HG03469 (cell line): ENCODE measurements around the gene PAFAH1B1.
A peak's percentile ranks its signal among the peaks of the same experiment; 100 is the strongest.
"Not testable (repeated sequence)": the region's sequence is repeated elsewhere in the genome, so short reads cannot be mapped to it uniquely, and the experiment has no call there.

Experiments used
- ATAC-seq: cut with Tn5 transposase; IDR thresholded peaks from one replicate; pipeline ENCODE4 v1.9.1; 2021; ENCODE audit warnings: mild to moderate bottlenecking, moderate library complexity, moderate number of reproducible peaks; ENCODE audit not compliant: unreplicated experiment

Gene PAFAH1B1

DNA sequence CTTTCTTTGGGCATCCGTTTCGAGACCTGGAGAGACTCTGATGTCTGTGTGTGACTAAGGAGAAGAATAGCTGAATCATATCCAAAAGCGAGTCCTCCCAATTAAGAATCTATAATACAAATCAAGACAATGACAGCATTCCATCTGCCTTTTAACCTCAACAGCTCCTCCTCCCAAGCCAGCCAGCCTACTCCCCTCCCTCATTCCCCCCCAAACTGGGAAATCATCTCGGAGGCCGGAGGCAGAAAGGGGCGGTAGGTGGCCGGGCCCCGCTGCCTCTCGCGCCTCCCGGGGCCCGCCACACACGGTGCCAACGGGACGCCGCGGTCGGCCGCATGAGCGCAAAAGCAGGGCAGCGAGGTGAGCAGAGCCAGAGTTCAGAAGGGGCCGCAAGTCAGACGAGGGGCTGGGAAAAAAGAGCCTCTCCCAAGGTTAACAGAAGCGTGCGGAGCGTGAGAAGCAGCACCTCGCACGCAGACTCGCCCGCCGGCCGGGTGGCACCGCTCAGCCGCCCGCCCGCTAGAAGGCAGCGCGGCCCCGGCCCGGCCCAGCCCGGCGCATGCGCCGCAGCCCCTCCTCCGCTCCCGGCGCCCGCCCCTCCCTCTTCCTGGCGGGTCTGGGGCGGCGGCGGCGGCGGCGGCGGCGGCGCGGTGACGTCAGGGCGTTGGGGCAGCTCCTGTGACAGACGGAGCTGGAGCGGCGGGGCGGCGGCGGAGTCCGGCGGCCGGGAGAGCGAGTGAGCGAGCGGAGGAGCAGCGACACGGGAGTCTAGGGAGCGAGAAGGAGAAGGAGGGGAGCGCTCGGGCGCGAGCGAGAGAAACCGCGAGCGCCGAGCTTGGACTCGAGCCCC is at the start of gene PAFAH1B1:
PAFAH1B1 (plus strand) TSS at position 684 of the 850 bp plus-strand sequence. CDS start 44,635 bp downstream, outside the sequence.
- peak; percentile 40 for ATAC-seq

DNA sequence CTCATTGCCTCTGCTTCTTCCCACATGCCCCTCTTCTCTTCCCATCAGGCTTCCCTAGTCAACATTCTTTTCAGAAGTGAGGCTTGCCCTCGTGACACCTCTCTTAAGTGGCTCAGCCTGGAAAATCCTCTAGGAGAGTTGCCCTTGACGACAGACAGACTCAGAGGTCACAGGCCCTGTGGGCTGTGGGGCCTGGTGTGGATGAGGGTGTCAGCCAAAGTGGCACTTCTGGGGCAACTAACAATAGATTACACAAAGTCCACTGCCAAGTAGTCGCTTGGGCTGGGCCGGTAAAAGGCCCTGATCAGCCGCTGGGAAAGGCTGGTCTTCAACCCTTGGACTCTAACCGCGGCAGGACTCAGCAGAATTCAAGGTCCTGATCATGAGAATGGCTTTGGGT is 48.1 kb upstream of the PAFAH1B1 start:
- no peak for ATAC-seq

DNA sequence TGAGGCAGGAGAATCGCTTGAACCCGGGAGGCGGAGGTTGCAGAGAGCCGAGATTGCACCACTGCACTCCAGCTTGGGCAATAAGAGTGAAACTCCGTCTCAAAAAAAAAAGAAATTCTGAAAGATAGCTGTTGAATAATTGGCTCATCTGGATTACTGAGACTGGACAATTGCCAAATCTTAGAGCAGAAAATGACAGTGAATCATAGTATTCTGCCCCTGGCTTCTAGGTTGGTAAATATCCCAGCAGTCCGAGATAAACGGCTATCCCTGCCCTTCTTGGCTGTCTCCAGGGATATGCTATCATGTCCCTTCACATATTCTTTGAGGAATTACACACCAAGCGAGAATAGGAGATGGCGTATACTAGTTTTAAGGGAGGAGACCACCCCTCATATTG is 46.3 kb upstream of the PAFAH1B1 start:
- ATAC-seq: no peak

DNA sequence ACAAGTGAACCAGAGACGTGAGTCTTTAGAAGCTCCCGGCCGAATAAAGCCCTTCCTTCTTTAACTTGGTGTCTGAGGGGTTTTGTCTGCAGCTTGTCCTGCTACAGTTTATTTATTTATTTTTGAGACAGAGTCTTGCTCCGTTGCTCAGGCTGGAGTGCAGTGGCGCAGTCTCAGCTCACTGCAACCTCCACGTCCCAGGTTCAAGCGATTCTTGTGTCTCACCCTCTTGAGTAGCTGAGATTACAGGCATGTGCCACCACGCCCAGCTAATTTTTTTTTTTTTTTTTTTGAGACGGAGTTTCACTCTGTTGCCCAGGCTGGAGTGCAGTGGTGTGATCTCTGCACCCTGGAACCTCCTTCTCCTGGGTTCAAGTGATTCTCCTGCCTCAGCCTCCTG is 45.4 kb upstream of the PAFAH1B1 start:
- not testable (repeated sequence) for ATAC-seq

DNA sequence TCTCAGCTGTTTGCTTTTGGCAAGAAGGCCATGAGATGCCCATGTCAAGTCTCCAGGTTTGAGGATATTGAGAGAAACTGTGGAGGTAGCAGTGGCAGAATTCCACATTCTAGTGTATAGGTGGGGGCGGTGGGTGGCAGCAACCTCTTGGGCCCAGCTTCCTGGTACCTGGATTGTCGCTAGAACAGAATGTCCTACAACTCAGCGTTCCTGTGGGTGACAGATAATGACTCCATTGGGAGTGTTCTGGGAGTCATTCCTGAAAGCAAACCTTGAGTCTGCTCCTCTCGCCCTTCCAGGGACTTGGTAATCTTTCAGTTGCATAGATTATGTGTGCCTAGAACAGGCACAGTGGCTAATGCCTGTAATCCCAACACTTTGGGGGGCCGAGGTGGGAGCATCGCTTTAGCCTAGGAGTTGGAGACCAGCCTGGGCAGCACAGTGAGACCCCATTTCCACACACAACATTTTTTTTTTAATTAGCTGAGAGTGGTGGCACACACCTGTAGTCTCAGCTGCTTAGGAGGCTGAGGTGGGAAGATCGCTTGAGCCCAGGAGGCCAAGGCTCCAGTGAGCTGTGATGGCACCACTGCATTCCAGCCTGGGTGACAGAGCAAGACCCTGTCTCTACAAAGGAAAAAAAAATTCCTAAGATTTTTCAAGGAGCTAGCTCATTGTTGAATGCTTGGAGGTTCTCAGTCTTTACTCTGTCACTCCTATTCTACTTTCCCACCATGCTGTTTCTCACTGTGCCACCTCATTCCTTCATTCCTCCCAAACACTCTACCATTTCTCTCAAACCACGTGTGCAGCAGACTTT is 43.9 kb upstream of the PAFAH1B1 start:
- no peak for ATAC-seq

DNA sequence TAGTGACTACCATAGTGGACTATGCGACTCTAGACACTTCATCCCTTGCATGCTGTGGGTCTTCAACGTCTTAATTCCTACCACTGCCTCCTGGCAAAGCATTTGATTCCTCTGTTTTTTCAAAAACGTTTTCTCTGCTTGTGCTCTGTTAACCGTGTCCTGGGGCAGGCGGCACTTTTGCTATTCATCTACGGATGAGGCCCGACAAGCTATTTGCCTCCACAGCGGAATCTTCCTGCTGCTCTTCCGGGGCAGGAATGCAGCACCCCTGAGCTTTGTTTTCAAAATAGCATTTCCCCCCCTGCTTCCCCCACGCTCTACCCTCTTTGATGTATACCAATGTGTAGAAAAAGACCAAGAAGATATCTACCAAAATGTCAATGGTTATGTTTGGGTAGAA is 42.0 kb upstream of the PAFAH1B1 start:
- ATAC-seq: no peak

DNA sequence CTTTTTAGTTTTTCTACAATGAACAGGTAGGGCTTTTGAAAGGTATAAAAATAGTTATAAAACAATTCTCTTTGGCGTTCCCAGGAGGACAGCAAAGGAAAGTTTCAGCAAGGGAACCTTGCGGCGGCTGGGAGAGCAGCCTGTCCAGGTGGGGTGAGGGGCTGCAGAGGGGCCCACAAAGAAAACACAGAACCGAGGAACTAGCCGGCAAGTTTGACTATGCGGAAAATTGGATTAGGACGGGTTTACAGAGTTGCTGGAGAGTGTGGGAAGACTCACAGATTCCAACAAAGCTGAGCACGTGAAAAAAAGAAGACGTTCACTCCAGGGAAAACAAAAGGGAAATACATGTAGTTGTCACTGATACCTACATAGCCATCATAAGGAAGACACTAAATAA is 41.5 kb upstream of the PAFAH1B1 start:
- no peak for ATAC-seq

DNA sequence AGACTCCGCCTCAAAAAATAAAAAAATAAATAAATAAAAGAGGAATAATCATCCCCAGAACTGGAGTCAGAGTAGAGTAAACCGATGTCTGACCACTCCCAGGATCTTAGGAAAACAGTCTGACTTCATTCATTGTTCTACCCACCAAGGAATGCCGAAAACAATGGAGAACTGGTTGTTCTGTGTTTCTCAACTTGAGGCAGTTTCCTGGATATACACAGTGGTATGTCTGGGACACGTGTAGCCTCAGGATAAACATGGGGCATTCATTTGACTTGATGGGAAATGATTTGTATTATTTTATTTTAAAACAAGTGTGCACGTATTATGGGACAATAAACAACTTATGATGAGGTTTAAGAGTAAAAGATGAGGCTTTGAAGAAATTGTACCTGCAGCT is 32.8 kb upstream of the PAFAH1B1 start:
- ATAC-seq: no peak

DNA sequence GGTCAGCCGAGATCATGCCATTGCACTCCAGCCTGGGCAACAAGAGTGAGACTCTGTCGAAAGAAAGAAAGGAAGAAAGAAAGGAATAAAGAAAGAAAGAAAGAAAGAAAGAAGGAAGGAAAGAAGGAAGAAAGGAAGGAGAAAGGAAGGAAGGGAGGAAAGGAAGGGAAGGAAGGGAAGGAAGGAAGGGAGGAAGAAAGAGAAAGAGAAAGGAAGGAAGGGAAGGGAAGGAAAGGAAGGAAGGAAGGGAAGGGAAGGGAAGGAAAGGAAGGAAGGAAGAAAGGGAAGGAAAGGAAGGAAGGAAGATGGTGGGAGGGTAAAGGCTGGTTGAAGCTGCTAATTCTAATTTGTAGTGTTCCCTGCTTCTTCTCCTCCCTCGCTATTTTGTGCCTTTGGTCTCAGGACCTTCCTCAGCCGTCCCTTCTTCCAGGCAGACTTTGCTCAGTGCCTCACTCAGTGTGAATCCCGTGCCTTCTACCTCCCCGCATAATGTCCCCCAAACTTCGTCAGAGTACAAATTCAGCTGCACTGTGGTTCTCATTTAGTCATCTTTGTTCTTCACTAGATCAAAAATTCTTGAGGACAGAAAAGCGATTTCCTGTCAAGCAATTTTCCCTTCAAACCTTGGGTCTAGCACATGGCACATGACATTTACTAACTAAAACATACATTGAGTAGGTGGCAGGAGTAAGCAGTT is 31.1 kb upstream of the PAFAH1B1 start:
- ATAC-seq: no peak

DNA sequence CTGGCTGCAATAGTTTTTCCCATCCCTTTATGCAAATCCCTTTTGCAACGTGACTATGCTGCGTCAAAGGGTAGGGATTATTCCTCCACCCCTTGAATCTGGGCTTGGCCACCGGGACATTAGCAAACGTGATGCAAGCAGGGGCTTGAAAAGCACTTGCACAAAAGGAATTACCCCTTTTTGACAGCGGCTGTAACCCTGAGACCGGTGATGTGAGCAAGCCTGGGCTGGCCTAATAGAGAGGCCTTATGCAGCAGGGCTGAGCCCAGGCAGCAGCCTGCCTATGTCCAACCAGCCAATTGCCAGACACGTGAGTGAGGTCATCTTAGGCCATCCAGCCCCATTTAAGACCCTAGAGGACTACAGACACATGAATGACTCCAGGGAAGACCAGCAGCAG is 30.4 kb upstream of the PAFAH1B1 start:
- no peak for ATAC-seq

DNA sequence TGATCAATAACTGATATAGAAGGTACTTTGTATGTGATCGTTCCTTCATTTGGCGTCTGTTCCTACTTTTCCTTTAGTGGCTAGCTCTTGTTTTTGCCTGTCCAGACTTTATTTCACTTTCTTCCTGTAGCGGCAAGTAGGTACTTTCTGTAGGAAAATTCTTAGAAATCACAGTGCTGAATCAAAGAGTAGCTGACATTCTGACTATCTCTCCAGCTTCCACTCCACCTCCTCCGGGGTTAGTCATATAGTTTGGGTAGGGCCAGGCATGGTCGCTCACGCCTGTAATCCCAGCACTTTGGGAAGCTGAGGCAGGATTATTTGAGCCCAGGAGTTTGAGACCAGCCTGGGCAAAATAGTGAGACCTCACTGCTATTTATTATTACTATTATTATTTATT is 29.9 kb upstream of the PAFAH1B1 start:
- ATAC-seq: no peak

DNA sequence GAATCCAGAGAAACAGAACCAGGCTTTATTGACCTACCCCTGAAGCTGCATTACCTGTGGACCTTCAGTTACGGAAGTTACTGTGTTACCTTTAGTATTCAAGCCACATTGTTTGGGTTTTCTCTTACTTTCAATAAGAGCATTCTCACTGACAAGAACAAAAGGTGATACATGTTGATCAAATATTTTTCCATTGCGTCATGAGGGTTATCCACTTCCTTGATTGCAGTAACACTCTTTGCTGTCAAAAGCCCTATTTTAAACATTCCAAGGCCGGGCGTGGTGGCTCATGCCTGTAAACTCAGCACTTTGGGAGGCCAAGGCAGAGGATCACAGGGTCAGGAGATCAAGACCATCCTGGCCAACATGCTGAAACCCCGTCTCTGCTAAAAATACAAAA is 28.6 kb upstream of the PAFAH1B1 start:
- no peak for ATAC-seq

DNA sequence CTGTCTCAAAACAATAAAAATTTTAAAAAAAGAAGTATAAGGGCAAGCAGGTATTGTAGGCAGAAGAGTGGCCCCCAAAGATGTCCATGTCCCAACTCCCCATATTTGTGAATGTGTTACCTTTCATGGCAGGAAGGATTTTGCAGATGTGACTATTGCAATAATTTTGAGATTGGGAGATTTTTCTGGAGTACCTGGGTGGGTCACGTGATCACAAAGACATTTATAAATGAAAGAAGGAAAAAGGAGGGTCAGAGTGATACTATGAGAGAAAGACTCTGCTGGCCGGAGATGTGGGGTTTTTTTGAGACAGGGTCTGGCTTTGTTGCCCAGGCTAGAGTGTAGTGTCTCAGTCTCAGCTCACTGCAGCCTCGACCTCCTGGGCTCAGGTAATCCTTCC is 27.4 kb upstream of the PAFAH1B1 start:
- no peak for ATAC-seq

DNA sequence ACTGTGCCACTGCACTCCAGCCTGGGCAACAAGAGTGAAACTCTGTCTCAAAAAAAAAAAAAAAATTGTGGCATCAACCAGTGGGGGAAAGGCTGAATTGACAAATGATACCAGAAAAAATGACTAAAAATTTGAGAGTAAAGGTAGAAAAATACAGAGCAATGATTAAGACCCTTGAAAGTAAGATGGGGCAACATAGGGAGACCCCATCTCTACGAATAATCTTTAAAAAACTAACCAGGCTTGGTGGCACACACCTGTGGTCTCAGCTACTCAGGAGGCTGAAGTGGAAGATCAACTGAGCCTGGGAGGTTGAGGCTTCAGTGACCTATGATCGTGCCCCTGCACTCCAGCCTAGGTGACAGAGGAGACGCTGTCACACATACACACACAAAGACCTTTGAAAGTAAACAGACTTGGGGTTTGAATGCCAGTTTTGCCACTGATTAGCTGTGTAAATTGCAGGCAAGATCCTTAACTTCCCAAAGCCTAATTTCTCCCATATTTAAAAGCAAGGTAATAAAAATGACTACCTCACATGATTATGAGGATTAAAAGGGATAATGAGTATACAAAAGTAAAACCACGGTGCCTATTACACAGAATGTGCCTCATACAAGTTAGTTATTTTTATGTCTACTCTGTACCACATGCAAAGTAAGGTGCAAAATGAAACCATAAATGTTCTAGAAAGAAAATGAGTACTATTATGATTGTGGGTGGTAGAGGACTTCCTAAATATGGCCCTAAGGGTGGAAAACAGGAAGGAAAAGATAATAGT is 21.7 kb upstream of the PAFAH1B1 start:
- ATAC-seq: peak; percentile 56

DNA sequence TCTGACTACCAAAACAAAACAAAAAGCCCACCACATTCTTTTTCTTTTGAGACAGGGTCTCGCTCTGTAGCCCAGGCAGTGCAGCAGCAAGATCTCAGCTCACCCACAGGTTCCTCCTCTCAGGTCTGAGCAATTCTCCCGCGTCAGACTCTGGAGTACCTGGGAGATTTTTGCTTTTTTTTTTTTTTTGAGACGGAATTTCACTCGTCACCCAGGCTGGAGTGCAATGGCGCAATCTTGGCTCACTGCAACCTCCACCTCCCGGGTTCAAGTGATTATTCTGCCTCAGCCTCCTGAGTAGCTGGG is 21.2 kb upstream of the PAFAH1B1 start:
- not testable (repeated sequence) for ATAC-seq

DNA sequence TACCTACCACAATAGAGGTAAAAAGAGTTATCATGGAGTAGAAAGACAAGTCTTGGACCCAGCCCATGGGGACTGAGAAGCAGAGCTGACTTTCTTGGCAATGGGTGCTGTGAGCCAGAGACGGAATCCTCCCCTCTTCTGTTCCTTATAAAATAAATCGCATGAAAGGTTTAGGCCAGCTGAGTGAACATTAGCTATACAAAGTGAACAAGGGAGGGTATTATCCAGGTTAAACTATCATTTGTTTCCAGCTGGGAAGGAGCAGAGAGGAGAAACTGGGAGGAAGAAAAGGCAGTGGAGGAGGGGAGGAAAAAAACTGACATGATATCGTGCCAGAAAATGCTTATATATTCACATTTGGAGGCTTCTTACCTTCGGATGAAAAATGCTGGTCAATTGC is 13.3 kb upstream of the PAFAH1B1 start:
- no peak for ATAC-seq

DNA sequence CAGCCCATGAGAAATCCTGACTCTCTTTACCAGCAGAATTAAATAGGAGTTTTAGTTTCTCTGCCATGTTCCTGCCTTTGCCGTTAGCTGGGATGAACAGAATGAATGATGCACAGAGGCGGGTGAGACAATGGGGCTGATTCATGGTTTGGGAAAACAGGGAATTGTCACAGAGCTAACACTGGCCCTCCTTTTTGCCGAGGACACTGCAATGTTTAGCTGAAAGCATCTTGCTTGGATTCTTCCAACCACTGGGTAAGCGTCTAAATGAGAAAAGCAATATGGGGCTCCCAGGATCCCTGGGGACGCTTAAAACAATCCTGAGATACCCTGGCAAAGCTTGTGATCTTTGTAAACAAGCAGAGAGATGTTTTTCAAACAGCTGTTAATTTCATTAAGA is 12.8 kb upstream of the PAFAH1B1 start:
- ATAC-seq: no peak

DNA sequence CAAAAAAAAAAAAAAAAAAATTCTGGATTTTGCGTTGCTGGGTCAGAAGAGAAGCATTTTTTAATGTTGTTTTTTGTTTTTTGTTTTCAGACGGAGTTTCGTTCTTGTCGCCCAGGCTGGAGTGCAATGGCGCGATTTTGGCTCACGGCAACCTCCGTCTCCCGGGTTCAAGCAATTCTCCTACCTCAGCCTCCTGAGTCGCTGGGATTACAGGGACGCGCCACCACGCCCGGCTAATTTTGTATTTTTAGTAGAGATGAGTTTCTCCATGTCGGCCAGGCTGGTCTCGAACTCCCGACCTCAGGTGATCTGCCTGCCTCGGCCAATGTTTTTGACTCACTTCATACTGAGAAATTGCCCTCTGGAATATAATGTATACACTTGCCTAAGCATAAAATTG is 11.0 kb upstream of the PAFAH1B1 start:
- no peak for ATAC-seq

DNA sequence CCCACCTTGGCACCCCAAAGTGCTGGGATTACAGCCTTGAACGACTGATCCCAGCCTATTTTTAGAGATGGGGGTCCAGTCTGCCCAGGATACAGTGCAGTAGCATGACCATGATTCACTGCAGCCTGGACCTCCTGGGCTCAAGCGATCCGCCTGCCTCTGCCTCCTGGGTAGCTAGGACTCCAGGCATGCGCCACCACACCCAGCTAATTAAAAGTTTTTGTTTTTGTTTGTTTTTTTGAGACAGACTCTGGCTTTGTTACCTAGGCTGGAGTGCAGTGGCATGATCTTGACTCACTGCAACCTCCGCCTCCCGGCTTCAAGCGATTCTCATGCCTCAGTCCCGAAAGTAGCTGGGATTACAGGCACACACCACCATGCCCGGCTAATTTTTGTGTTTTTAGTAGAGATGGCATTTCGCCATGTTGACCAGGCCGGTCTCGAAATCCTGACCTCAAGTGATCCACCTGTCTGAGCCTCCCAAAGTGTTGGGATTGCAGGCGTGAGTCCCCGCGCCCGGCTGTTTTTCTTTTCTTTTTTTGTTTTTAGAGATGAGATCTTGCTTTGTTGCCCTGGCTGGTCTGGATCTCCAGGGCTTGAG is 2.3 kb upstream of the PAFAH1B1 start:
- ATAC-seq: no peak
